BJ (cell line): ENCODE data around the gene KMT2B. TPM values are rescaled to one million over a fixed set of nuclear protein-coding genes. Genes with fewer than 3 reads are reported as not detected.
A peak's percentile ranks its signal among the peaks of the same experiment; 100 is the strongest.

Experiments
- CTCF ChIA-PET: fragments of 350-600 bp; formaldehyde crosslinking; extraction: SDS; loops from one replicate; lab custom pipeline; 2021; ENCODE audit warnings: antibody characterized with exemption, inconsistent platforms; lab: Yijun Ruan, JAX
- POLR2A ChIA-PET: fragments of 300-600 bp; sonication (Branson Sonifier 250); formaldehyde crosslinking; extraction: SDS; loops from one replicate; lab custom pipeline; 2021; ENCODE audit warnings: antibody characterized with exemption; lab: Charles Lee
- DNase-seq: peaks from one replicate; pipeline ENCODE4 v3.0.0-alpha.2; 2011; ENCODE audit warnings: low read depth
- H3K27me3 ChIP-seq: 2 replicates; pipeline ENCODE4 v1.6.0; 2011; ENCODE audit warnings: low read length; ENCODE audit not compliant: control insufficient read depth, insufficient read depth
- H3K36me3 ChIP-seq: 2 replicates; pipeline ENCODE4 v1.5.1; 2011; ENCODE audit warnings: low read length; ENCODE audit not compliant: control insufficient read depth, insufficient read depth
- H3K4me3 ChIP-seq: 2 replicates; pipeline ENCODE4 v1.5.1; 2011; ENCODE audit warnings: low read depth, mild to moderate bottlenecking, control low read depth, low read length
- polyA plus RNA-seq: library from polyadenylated mRNA; depleted of rRNA; stranded (reverse); fragments of >200 nt; gene quantifications from 2 replicates; pipeline ENCODE4 v1.2.3, GENCODE V29; 2011
- TF ChIP-seq, protein P1 (sequence below): IDR thresholded peaks from 2 replicates; pipeline ENCODE4 v1.5.1; 2011; ENCODE audit warnings: low read depth, mild to moderate bottlenecking, control low read depth, inconsistent platforms, low read length, moderate library complexity; ENCODE audit not compliant: insufficient read depth

Gene KMT2B
- polyA plus RNA-seq, 1 experiment, result 13.3 TPM

DNA sequence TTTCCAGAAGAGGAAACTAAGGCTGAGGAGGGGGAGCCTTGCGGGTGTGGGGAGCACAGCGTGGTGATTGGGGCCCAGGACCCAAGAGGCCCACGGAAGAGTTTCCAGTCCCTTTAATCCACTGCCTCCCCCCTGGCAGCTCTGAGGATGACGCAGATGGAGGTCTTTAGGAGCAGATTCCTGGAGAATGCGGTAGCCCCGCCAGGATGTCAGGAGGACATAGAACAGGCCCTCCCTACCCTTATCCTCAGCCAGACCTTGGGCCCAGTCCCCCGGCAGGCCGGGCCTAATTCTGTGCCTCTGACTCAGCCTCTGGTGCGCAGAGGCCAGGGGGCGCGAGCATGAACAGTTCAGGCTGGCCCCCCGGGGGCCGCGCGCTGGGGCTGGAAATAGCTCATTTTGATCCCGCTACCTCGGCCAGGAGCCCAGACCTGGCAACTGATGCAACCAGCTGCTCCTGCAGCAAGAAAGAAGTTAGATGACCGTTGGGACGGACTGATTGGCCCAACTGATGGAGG lies 39.5 kb downstream of the KMT2B start:
- ChIA-PET POLR2A (interaction anchor here (0.6 to 1.6 kb wide), 2 partner anchors 9 to 12 kb away, joined by 5 to 6 read pairs; partner anchors contain the start of gene LIN37), CTCF (interaction anchor here (1.2 kb wide), 1 partner anchor 8 kb away, joined by 3 read pairs; no protein-coding TSS in a partner anchor)
- Histone ChIP-seq H3K27me3 (no peaks in the 10 kb centered on the region), H3K4me3 (peak overlapping the region; percentile 52), H3K36me3 (peaks cover 18% of the 10 kb centered on the region)
- DNase-seq, result peak; percentile 34
- TF ChIP-seq, protein P1, sequence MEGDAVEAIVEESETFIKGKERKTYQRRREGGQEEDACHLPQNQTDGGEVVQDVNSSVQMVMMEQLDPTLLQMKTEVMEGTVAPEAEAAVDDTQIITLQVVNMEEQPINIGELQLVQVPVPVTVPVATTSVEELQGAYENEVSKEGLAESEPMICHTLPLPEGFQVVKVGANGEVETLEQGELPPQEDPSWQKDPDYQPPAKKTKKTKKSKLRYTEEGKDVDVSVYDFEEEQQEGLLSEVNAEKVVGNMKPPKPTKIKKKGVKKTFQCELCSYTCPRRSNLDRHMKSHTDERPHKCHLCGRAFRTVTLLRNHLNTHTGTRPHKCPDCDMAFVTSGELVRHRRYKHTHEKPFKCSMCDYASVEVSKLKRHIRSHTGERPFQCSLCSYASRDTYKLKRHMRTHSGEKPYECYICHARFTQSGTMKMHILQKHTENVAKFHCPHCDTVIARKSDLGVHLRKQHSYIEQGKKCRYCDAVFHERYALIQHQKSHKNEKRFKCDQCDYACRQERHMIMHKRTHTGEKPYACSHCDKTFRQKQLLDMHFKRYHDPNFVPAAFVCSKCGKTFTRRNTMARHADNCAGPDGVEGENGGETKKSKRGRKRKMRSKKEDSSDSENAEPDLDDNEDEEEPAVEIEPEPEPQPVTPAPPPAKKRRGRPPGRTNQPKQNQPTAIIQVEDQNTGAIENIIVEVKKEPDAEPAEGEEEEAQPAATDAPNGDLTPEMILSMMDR, result 0 out of 2 replicates have a peak, but pooled peaks have one; percentile 20

DNA sequence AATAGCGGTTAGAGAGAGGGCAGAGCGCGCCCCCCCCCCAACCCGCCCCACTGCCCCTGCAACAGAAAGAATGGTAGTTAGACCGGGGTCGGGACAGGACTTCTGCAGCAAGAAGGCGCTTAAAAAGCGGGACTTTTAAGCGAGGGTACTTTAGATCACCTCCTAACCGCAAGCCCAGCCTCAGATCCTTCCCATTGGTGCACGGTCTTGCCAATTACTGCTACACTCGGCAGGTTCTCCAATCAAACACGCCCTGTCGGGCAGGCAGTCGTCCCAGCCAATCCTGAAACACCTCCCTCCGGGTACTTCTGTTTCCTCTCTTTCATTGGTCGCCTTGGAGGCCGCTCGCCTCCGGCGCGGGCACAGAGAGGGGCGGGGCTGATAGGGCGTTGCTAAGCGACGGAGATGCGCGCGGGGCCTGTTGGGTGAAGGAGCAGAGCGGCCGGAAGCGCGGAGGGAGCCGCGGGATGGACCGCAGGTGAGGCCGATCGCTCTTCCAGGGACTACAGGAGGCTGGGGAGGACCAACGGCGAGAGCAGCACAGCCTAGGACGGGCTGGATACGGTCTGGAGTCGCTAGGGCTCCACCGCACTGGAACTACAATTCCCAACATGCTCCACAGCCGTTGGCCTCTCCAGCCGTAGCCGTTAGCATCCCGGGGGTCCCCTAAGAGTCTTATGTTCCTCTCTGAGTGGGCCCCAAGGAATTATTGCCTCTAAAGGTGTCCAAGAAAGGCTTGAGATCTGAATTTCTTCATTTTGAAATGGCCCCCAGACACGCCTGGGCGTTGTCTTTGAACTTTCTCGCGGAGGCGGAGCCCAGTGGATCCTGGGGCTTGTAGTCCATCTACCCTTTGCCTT lies 40.2 kb downstream of the KMT2B start, which contains the start of gene PROSER3:
TSS of gene PROSER3 (plus strand) at position 428 of the 860 bp plus-strand sequence. CDS start at position 468, 40 bp downstream.
- peak; percentile 97 for DNase-seq
- TF ChIP-seq, protein P1, result no peak
- POLR2A ChIA-PET, result interaction anchor here (1.6 kb wide), 1 partner anchor 10 kb away, joined by 5 read pairs; the partner anchor contains the start of gene LIN37
- H3K4me3 ChIP-seq, result peak within 1 kb of the TSS; percentile 74
- CTCF ChIA-PET, result no interaction called here
- H3K27me3 ChIP-seq, result no peaks in the 10 kb centered on the region
- peaks cover 12% of the 10 kb centered on the region for H3K36me3 ChIP-seq

DNA sequence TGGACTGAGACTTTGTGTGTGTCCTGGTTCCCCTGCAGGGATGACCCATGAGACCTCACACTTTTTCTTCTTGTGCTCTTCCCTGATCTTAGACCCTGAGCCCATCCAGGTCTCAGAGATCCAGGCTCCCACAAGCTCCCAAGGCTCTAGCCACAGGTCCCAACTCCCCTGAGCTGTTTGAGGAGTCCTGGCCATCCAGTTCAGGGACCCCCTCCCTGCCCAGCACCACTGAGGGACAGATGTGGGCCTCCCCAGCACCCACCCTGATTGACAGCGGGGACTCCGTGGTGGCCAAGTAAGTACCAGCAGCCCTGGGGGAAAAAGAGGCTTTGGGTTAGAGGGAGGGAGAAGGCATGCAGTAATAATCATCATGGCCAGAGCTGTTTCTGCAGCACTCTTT lies 41.9 kb downstream of the KMT2B start:
- CTCF ChIA-PET, result interaction anchor here (1.5 kb wide), 1 partner anchor 9 kb away, joined by 3 read pairs; no protein-coding TSS in a partner anchor
- DNase-seq, result no peak
- POLR2A ChIA-PET, result no interaction called here
- no peak overlapping the region for H3K4me3 ChIP-seq
- H3K36me3 ChIP-seq, result peaks cover 8% of the 10 kb centered on the region
- TF ChIP-seq, protein P1, result no peak
- H3K27me3 ChIP-seq, result no peaks in the 10 kb centered on the region

DNA sequence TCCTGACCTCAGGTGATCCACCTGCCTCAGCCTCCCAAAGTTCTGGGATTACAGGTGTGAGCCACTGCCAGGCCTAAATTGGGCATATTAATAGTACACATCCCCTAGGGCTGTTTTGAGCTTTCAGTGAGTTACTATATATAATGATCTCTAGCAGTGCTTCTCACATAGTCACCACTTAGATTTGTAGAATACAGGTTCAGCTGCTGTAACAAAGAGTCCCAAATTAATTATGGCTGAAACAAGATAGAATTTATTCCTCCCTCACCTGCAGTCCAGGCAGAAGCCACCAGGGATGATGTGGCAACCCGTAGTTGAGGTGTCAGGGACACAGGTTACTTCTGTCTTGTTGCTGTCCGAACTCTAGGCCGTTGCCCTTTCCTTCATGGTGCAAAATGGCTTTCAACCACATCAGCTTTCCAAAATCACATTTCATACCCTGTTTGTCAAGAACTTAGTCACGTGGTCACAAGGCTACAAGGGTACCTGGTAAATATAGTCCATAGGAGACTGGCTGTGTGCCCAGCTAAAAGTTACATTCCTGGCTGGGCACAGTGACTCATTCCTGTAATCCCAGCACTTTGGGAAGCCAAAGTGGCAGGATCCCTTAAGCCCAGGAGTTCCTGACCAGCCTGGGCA lies 43.0 kb downstream of the KMT2B start:
- Histone ChIP-seq H3K36me3 (peaks cover 12% of the 10 kb centered on the region), H3K27me3 (no peaks in the 10 kb centered on the region), H3K4me3 (no peak overlapping the region)
- ChIA-PET CTCF (interaction anchor here (1.2 to 1.8 kb wide), 3 partner anchors 8 to 59 kb away, joined by 3 to 4 read pairs (median 3); partner anchors contain the start of genes PSENEN and U2AF1L4), POLR2A (no interaction called here)
- TF ChIP-seq, protein P1, result no peak
- DNase-seq, result no peak
